Measurements from ENCODE around the gene RAB40C.

GRCh38 chr16:616733-617586 lies 27.1 kb downstream of the RAB40C start:
- no peak for TF ChIP-seq EZH2 (IDR thresholded peaks at IDR 0.05; ENCODE audit: borderline replicate concordance, low read depth, low read length)
- TF ChIP-seq ZBTB40 (IDR thresholded peaks at IDR 0.05): no peak
- no peak for TF ChIP-seq ZBTB40 (CRISPR knock-in tag; IDR thresholded peaks at IDR 0.05)
- TF ChIP-seq TAF1 (IDR thresholded peaks at IDR 0.05; ENCODE audit: control insufficient read depth, extremely low read depth, insufficient read depth, low read length, severe bottlenecking): no peak
- no peak for TF ChIP-seq ZBED1 (IDR thresholded peaks at IDR 0.05)
- TF ChIP-seq ELK1 (CRISPR knock-in tag; IDR thresholded peaks at IDR 0.05): no peak
- TF ChIP-seq RBBP5 (IDR thresholded peaks at IDR 0.05; ENCODE audit: borderline replicate concordance, insufficient read depth, low read length, poor library complexity, severe bottlenecking): no peak
- no peak for TF ChIP-seq ZKSCAN1 (IDR thresholded peaks at IDR 0.05; ENCODE audit: low read depth, low read length)
- TF ChIP-seq ZNF354B (CRISPR knock-in tag; IDR thresholded peaks at IDR 0.05): no peak
- no peak for TF ChIP-seq CTCF (IDR thresholded peaks at IDR 0.05 in 2 of 3, conservative IDR thresholded peaks at IDR 0.05 in 1 of 3; ENCODE audit: insufficient read depth in 2 of 3, low read depth in 1 of 3, low read length in 3 of 3)
- TF ChIP-seq MNT (conservative IDR thresholded peaks at IDR 0.05): no peak
